ENCODE measurements around the gene BAZ1A.

- no peak for TF ChIP-seq CTCF (IDR thresholded peaks at IDR 0.05 in 2 of 3, conservative IDR thresholded peaks at IDR 0.05 in 1 of 3; ENCODE audit: borderline replicate concordance in 1 of 3, insufficient read depth in 1 of 3, low read depth in 2 of 3, low read length in 2 of 3)
- TF ChIP-seq SIN3A (IDR thresholded peaks at IDR 0.05; ENCODE audit: low read depth): no peak
- no peak for TF ChIP-seq SRF (IDR thresholded peaks at IDR 0.05; ENCODE audit: low read depth)
- no peak for TF ChIP-seq POLR2A (IDR thresholded peaks at IDR 0.05; ENCODE audit: borderline replicate concordance, extremely low read depth, insufficient read depth, insufficient read length)
- TF ChIP-seq REST (IDR thresholded peaks at IDR 0.05; ENCODE audit: low read depth): no peak
- no peak for TF ChIP-seq ZFX (IDR thresholded peaks at IDR 0.05)
- TF ChIP-seq FOSL1 (IDR thresholded peaks at IDR 0.05; ENCODE audit: low read depth): no peak
- TF ChIP-seq YY1 (IDR thresholded peaks at IDR 0.05; ENCODE audit: extremely low read depth, insufficient replicate concordance, low read depth, low read length): no peak
- TF ChIP-seq MAX (IDR thresholded peaks at IDR 0.05): no peak
- TF ChIP-seq EZH2 (IDR thresholded peaks at IDR 0.05): no peak
- no peak for TF ChIP-seq RAD21 (IDR thresholded peaks at IDR 0.05; ENCODE audit: low read depth)
- TF ChIP-seq ZNF274 (IDR thresholded peaks at IDR 0.05; ENCODE audit: low read depth, low read length): no peak
- no peak for TF ChIP-seq ATF3 (IDR thresholded peaks at IDR 0.05)
Observed at GRCh38 chr14:34845869-34846268, 29.3 kb downstream of the BAZ1A start.

Measured in HCT116 (cell line).